Stomach (tissue), 9 donors: ENCODE data around the gene FGF12. TPM values are rescaled to one million over a fixed set of nuclear protein-coding genes. Genes with fewer than 3 reads are reported as not detected.

Source experiments
- DNase-seq, 2 donors: peaks; one replicate each; pipeline versions ENCODE4 v3.0.0 to v3.0.0-alpha.2; 2013 to 2019
- H3K27ac ChIP-seq, 5 donors: fragments of 200-600 bp in 4 of 5; sonication (generic) in 4 of 5; one replicate each; pipeline ENCODE4 v1.5.1; 2013 to 2019; ENCODE audit warnings: mild to moderate bottlenecking in 1 of 5, moderate library complexity in 1 of 5
- H3K27me3 ChIP-seq, 3 donors: fragments of 200-600 bp; sonication (generic); one replicate each; pipeline ENCODE4 v1.5.1; 2017 to 2019; ENCODE audit warnings: mixed run types in 1 of 3
- H3K36me3 ChIP-seq, 4 donors: fragments of 200-600 bp; sonication (generic); 1 replicate in 3 of 4; 2 replicates in 1 of 4; pipeline ENCODE4 v1.5.1; 2016 to 2019
- H3K4me1 ChIP-seq, 4 donors: fragments of 200-600 bp; sonication (generic); one replicate each; pipeline ENCODE4 v1.5.1; 2016 to 2019
- H3K4me3 ChIP-seq, 4 donors: fragments of 200-600 bp; sonication (generic) in 3 of 4; one replicate each; pipeline ENCODE4 v1.5.1; 2016 to 2019; ENCODE audit warnings: mild to moderate bottlenecking in 1 of 4
- H3K9me3 ChIP-seq, 4 donors: fragments of 200-600 bp; sonication (generic); one replicate each; pipeline ENCODE4 v1.5.1; 2016 to 2019
- CTCF ChIP-seq, 7 experiments: fragments of 450-650 bp in 4 of 7; fragments of 200-600 bp in 3 of 7; sonication (generic) in 3 of 7; IDR thresholded peaks; one replicate each; pipeline ENCODE4 v1.5.1; 2016 to 2019; ENCODE audit warnings: antibody characterized with exemption in 7 of 7, control low read depth in 2 of 7, mild to moderate bottlenecking in 1 of 7
- EP300 ChIP-seq: sonication (generic); formaldehyde crosslinking; IDR thresholded peaks from one replicate; pipeline ENCODE4 v1.6.1; 2017; ENCODE audit warnings: antibody characterized with exemption
- POLR2A ChIP-seq, 4 donors: fragments of 450-650 bp; IDR thresholded peaks; one replicate each; pipeline ENCODE4 v1.6.1; 2016; ENCODE audit warnings: antibody characterized with exemption in 4 of 4, control low read depth in 2 of 4, mild to moderate bottlenecking in 1 of 4, moderate library complexity in 1 of 4
- POLR2AphosphoS5 ChIP-seq, 3 donors: sonication (generic); formaldehyde crosslinking; IDR thresholded peaks; one replicate each; pipeline ENCODE4 v1.6.1; 2016; ENCODE audit warnings: antibody characterized with exemption in 3 of 3
- WGBS, 5 donors: extraction: QIAGEN DNeasy Blood & Tissue Kit in 3 of 5; methylation state at CpG; one replicate each; pipeline versions ENCODE4 v1.1.5 to v1.1.7; 2013 to 2018; 5-methylcytosine and 5-hydroxymethylcytosine counted together
- intact Hi-C: fragments of 100-400 bp; cut with DNase I; formaldehyde crosslinking; loops from one replicate; pipeline ENCODE4 v1.15.1; 2023; ENCODE audit warnings: low total_unique reads
- polyA plus RNA-seq, 3 donors: library from polyadenylated mRNA; stranded (reverse); fragments of 200-250 nt; gene quantifications; one replicate each; pipeline ENCODE4 v1.2.3, GENCODE V29; 2013
- total RNA-seq, 5 donors: library from RNA; depleted of rRNA; stranded (reverse); fragments of >200 nt; gene quantifications; one replicate each; pipeline versions ENCODE4 v1.1.0 to v1.2.3, GENCODE V29; 2014 to 2016
- donor health status: healthy with polysubstance abuse.
- donor health status: Bipolar disorder and iron deficiency.
- donor health status: healthy.

Gene FGF12
- total and polyA plus RNA-seq, 8 donors: 0.45 to 5.0 (median 0.88) TPM; not detected in 1

DNA sequence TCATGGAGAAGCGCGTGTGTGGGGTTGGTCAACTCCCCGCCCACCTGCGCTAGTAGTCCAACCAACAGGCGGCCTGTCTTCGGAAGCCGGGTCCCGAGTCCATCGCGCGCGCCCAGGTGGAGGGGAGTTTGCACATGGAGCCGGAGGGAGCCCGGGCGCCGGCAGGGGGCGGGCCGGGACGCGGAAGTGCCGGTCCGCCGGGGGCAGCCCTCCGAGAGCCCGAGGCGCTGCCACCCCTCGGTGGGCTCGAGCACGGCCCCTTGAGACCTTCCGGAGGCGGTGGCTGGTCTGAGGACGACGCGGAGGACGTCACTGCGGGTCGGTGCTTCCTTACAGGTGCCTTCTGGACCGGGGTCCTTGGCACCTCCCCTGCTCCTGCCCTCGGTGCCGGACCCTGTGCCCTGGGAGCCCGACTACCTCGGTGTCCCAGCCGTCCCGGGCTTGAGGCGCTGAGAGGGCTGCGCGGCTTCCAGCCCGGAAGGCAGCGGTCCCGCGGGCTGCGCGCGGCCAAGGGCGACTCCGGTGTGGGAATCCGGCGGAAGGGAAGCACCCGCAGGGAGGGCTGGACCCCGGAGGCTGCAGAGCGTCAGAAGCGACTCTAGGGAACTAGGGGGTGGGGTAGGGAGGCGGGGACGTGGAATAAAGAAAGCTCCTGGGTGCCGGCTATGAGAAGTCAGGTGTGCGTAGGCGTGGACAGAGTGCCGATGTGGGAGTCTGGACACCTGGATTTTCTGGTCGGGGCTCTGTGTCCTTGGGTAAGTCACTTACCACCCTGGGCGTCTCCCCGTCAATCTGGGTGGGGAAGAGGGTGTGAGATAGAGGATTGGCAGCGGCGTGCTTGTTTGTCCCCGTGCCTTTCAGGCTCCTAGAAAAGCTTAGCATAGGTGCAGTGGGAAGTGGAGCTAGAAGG, 212.3 kb downstream of the FGF12 start:
- peaks cover 0 to 8% (median 2%) of the 10 kb centered on the region in 4 donors for H3K9me3 ChIP-seq
- 1 to 6% (median 5%) methylated on average over 31 to 74 of the region's 74 CpGs for WGBS, 5 donors
- H3K27ac ChIP-seq: peak overlapping the region in 2 of 5 donors; percentile 58 to 62
- H3K4me1 ChIP-seq: peaks cover 15 to 23% (median 19%) of the 10 kb centered on the region in 4 donors
- H3K36me3 ChIP-seq: no peaks in the 10 kb centered on the region
- peaks cover 3 to 41% (median 19%) of the 10 kb centered on the region in 3 donors for H3K27me3 ChIP-seq
- TF ChIP-seq CTCF (IDR thresholded peaks at IDR 0.05): peak in 2 of 7 experiments; percentile 12 to 25
- TF ChIP-seq POLR2AphosphoS5 (IDR thresholded peaks at IDR 0.05): no peak
- DNase-seq: peak; percentile 31 to 81
- intact Hi-C loops: no loop called here
- H3K4me3 ChIP-seq: peak overlapping the region; percentile 46 to 51 (median 50)

- intact Hi-C loops: no loop called here
- Histone ChIP-seq H3K4me1 (peaks cover 15 to 23% (median 19%) of the 10 kb centered on the region in 4 donors), H3K27ac (peak overlapping the region in 2 of 5 donors; percentile 58 to 62), H3K27me3 (peaks cover 3 to 41% (median 19%) of the 10 kb centered on the region in 3 donors), H3K4me3 (peak overlapping the region; percentile 46 to 51 (median 50)), H3K36me3 (no peaks in the 10 kb centered on the region), H3K9me3 (peaks cover 0 to 8% (median 2%) of the 10 kb centered on the region in 4 donors)
- TF ChIP-seq POLR2A (IDR thresholded peaks at IDR 0.05) (no peak), CTCF (IDR thresholded peaks at IDR 0.05) (no peak), POLR2AphosphoS5 (IDR thresholded peaks at IDR 0.05) (no peak), EP300 (no peak)
- peak in 1 of 2 donors; percentile 72 for DNase-seq
- 2 to 7% (median 5%) methylated on average over 37 to 39 of the region's 39 CpGs for WGBS, 5 donors
Observed at GRCh38 chr3:192514081-192514753, 213.1 kb downstream of the FGF12 start.

DNA sequence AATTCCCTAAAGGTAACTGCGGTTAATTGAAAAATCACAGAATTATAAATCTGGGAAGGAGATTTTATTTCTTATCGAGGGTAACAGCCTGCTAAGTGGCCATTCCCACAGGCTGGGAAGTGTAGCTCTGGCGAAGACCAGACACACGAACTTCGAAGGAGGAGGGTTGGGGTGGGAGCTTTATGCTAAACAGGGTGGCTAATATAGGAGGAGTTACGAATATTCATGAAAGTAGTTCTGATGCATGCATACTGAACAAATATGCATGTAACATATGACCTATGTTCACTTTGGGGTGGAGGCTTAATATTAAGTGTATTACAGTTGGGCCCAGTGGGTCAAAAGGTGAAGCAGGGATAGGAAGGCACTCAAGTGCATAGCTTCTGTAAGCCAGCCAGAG, 221.6 kb downstream of the FGF12 start:
- no peaks in the 10 kb centered on the region for H3K4me1 ChIP-seq
- WGBS, 5 donors: 68 to 76% (median 71%) methylated on average over 6 of the region's 6 CpGs
- peaks cover 0 to 4% (median under 1%) of the 10 kb centered on the region in 4 donors for H3K9me3 ChIP-seq
- no peak overlapping the region for H3K4me3 ChIP-seq
- no peaks in the 10 kb centered on the region for H3K27me3 ChIP-seq
- H3K36me3 ChIP-seq: no peaks in the 10 kb centered on the region
- TF ChIP-seq CTCF (IDR thresholded peaks at IDR 0.05) (no peak), POLR2A (IDR thresholded peaks at IDR 0.05) (no peak), POLR2AphosphoS5 (IDR thresholded peaks at IDR 0.05) (no peak), EP300 (no peak)
- intact Hi-C loops: no loop called here
- no peak overlapping the region for H3K27ac ChIP-seq
- DNase-seq: no peak

DNA sequence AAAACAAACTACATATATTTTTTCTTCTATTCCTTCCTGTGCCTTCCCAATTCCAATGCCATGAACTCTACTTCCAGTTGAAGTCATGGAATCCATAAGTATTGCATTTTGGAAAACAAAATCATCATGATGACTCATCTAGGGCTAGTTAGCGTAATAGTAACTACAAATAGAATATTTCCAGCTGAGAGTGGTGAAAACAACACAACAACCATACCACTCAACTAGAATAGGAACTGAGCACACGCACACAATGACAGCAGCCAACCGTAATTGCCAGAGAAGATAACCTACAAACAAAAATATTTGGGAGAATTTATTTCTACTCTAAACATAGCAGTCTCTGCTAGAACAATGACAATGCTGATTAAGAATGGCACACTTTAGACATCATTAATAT, 225.9 kb downstream of the FGF12 start:
- DNase-seq: no peak
- 79 to 93% (median 83%) methylated on average over 3 of the region's 3 CpGs for WGBS, 5 donors
- no peaks in the 10 kb centered on the region for H3K9me3 ChIP-seq
- H3K27me3 ChIP-seq: no peaks in the 10 kb centered on the region
- H3K27ac ChIP-seq: no peak overlapping the region
- intact Hi-C loops: no loop called here
- no peak overlapping the region for H3K4me3 ChIP-seq
- H3K36me3 ChIP-seq: no peaks in the 10 kb centered on the region
- TF ChIP-seq POLR2AphosphoS5 (IDR thresholded peaks at IDR 0.05) (no peak), EP300 (no peak), CTCF (IDR thresholded peaks at IDR 0.05) (no peak), POLR2A (IDR thresholded peaks at IDR 0.05) (no peak)
- H3K4me1 ChIP-seq: no peaks in the 10 kb centered on the region
